Fibroblast of lung (primary cell): ENCODE measurements around the gene TM4SF5.

Experiments
- CTCF ChIP-seq, 2 donors: IDR thresholded peaks in 1 of 2; conservative IDR thresholded peaks in 1 of 2; 1 replicate in 1 of 2; 2 replicates in 1 of 2; pipeline ENCODE4 v1.5.1; 2011 to 2012; ENCODE audit warnings: low read length in 2 of 2, control low read depth in 1 of 2, inconsistent platforms in 1 of 2, low read depth in 1 of 2, mild to moderate bottlenecking in 1 of 2
- EZH2 ChIP-seq: IDR thresholded peaks from 2 replicates; pipeline ENCODE4 v1.5.1; 2012; ENCODE audit warnings: low read length, control low read depth, mild to moderate bottlenecking; ENCODE audit errors: missing control alignments

- no peak for TF ChIP-seq CTCF (conservative IDR thresholded peaks at IDR 0.05 in 1 of 2, IDR thresholded peaks at IDR 0.05 in 1 of 2; ENCODE audit: low read depth in 1 of 2, low read length in 2 of 2)
- no peak for TF ChIP-seq EZH2
Measured at GRCh38 chr17:4786516-4786915, 14.8 kb downstream of the TM4SF5 start.
